Upper lobe of right lung (tissue), 1 donor: ENCODE results near the gene SNED1. TPM values are rescaled to one million over a fixed set of nuclear protein-coding genes. Genes with fewer than 3 reads are reported as not detected.

Experiments used
- ATAC-seq: fragments of 200-7000 bp; cut with Tn5 transposase; one replicate; pipeline ENCODE4 v1.9.1; 2020; ENCODE audit warnings: mild to moderate bottlenecking, moderate library complexity
- DNase-seq: peaks from one replicate; pipeline ENCODE4 v3.0.0-alpha.2; 2020
- H3K27ac ChIP-seq: fragments of 200-600 bp; one replicate; pipeline ENCODE4 v1.8.0; 2022
- H3K27me3 ChIP-seq: fragments of 200-600 bp; one replicate; pipeline ENCODE4 v1.8.0; 2022; ENCODE audit warnings: mild to moderate bottlenecking
- H3K36me3 ChIP-seq: fragments of 200-600 bp; one replicate; pipeline ENCODE4 v1.8.0; 2022
- H3K4me1 ChIP-seq: fragments of 200-600 bp; one replicate; pipeline ENCODE4 v1.8.0; 2022
- H3K4me3 ChIP-seq: fragments of 200-600 bp; one replicate; pipeline ENCODE4 v1.8.0; 2022; ENCODE audit warnings: mild to moderate bottlenecking
- H3K9me3 ChIP-seq: fragments of 200-600 bp; one replicate; pipeline ENCODE4 v1.8.0; 2022
- intact Hi-C: fragments of 100-400 bp; cut with DNase I; formaldehyde crosslinking; loops from one replicate; pipeline ENCODE4 v1.11.0; 2022
- total RNA-seq: library from RNA; stranded (reverse); fragmentation: NEBNext Ultra II Directional; extraction: Animal tissue kit (Norgen Biotek cat#: 25700); gene quantifications from one replicate; pipeline ENCODE4 v1.2.1, GENCODE V29; 2021
- TF ChIP-seq, protein P1 (sequence below): fragments of 200-600 bp; IDR thresholded peaks from one replicate; pipeline ENCODE4 v1.8.0; 2022; ENCODE audit warnings: antibody characterized with exemption
- donor health status: DM: no; HTN: yes; CAD: no; lungs with severe emphysema.

The SNED1 gene
- total RNA-seq, 1 donor from 2014 or later = 38.4 TPM

DNA sequence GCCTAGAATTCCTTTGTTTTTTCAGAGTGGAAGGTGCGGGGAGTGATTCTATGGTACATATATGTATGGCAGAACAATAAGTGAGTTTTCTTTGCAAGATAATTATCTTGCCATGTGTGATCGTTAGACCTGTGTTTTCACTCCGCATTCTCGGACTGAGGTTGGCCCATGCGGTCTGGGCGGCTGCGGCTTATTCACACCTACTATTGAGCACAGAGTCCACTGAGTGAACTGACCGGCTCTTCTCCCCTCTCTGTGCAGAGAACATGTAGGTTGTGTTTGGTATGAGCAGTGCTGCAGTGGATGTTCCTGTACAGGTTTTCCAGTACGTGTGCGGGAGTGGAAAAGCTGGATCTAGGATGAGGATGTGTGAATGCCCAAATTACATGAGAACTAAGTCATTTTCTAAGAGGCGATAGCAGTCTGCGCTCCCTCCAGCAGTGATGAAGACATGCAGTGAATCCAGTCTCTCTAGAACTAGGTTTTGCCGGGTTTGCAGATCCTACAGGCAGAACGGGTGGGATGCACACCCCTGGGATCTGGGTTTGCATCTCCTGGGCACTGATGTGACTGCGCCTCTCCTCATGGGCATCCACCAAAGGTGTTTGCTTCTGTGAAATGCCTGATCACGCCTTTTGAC lies 76.6 kb downstream of the SNED1 start:
- H3K27ac ChIP-seq = no peak overlapping the region
- ATAC-seq (no peak), DNase-seq (no peak)
- no peak overlapping the region for H3K4me3 ChIP-seq
- H3K27me3 ChIP-seq = no peaks in the 10 kb centered on the region
- no peaks in the 10 kb centered on the region for H3K4me1 ChIP-seq
- H3K36me3 ChIP-seq = peaks cover 42% of the 10 kb centered on the region
- TF ChIP-seq, protein P1, sequence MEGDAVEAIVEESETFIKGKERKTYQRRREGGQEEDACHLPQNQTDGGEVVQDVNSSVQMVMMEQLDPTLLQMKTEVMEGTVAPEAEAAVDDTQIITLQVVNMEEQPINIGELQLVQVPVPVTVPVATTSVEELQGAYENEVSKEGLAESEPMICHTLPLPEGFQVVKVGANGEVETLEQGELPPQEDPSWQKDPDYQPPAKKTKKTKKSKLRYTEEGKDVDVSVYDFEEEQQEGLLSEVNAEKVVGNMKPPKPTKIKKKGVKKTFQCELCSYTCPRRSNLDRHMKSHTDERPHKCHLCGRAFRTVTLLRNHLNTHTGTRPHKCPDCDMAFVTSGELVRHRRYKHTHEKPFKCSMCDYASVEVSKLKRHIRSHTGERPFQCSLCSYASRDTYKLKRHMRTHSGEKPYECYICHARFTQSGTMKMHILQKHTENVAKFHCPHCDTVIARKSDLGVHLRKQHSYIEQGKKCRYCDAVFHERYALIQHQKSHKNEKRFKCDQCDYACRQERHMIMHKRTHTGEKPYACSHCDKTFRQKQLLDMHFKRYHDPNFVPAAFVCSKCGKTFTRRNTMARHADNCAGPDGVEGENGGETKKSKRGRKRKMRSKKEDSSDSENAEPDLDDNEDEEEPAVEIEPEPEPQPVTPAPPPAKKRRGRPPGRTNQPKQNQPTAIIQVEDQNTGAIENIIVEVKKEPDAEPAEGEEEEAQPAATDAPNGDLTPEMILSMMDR = no peak
- no peaks in the 10 kb centered on the region for H3K9me3 ChIP-seq
- intact Hi-C loops = no loop called here

DNA sequence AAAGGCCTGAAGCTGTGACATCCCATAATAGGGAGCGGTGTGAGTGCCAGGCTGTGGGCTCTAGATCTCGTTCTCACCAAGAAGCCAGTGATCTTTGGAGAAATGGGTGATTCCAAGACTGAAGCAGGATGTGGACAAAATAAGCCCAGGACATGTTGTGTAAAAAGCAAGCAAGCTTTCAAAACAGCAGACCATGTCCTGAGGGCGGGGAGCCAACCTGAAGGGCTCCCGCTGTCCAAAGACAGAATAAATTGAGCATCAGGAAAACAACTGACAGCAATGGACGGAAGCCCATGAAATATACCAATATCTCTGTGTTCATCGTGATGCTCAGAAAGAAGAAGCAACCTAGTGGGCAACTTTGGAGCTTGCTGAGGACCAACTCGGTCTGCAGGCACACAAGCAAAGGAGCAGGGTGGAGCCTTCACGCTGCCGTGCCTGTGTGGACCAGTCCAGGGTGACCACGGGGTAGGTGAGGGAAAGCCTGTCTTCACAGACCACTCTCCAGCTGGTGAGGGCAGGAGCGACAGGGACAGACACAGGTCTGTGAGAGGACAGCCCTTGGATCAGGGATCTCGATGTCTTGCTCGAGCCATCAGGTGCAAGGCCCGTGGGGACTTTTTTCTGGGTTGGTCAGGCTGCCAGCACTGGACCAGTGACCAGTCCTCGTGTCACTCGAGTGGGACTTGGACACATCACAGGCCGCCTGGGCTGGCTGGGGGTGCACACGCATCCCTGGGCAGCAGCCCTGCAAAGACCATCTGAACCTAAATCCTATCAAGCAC lies 82.2 kb downstream of the SNED1 start:
- intact Hi-C loops = no loop called here
- no peak for DNase-seq

DNA sequence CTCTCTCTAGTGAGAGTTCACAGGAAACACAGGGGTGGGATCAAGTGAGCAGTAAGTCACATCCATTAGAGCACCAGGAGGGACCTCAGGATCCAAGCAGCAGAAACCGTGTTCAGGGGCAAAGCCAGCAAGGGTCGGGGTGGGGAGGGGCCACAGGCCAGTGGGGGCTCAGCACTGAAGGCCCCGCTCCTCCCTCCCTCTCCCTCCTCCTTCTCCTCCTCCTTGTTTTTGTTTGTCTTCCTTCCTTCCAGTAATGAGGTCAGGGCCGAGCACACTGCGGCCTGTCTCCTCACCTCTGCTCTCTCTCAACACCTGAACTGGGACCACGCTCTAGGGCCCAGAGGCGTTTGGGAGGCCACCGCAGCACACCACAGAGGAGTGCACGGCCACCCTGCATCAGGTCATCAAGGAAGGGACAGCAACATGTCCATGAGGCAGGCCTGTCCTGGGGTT lies 82.8 kb downstream of the SNED1 start:
- H3K27ac ChIP-seq = no peak overlapping the region
- ATAC-seq = peak; percentile 38
- H3K4me3 ChIP-seq = no peak overlapping the region

More for the DNA sequence above, 82.2 kb downstream of the SNED1 start:
- peak; percentile 28 for ATAC-seq
- H3K27ac ChIP-seq = no peak overlapping the region
- peaks cover 6% of the 10 kb centered on the region for H3K36me3 ChIP-seq
- peaks cover 8% of the 10 kb centered on the region for H3K4me1 ChIP-seq
- no peaks in the 10 kb centered on the region for H3K9me3 ChIP-seq
- H3K4me3 ChIP-seq = no peak overlapping the region
- TF ChIP-seq, protein P1 = no peak
- H3K27me3 ChIP-seq = no peaks in the 10 kb centered on the region

DNA sequence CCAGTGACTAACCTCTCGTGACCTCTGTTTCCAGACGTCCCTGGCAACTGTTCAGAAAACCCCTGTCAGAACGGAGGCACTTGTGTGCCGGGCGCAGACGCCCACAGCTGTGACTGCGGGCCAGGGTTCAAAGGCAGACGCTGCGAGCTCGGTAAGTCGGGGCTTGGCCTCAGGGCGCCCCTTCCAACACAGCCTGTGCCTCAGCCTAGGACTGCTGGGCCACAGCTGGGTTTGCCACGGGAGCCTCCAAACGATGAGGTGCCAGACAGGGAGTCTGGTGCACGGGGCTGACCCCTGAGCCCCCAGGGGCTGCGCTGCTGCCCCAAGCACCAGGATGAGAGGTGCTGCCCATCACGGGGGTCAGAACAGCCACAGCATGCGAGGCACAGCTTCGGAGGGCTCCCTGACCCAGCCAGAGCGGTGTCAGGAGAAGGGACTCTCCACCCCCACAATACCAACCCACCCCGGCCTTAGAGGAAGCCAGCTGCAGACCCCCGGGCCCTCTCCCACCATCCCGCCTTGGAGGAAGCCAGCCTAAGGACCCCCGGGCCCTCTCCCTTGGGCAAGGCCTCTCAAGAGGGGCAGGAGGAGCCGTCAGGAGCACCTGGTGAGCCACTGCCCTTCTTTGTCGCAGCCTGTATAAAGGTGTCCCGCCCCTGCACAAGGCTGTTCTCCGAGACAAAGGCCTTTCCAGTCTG lies 83.4 kb downstream of the SNED1 start:
- intact Hi-C loops = no loop called here
- H3K4me1 ChIP-seq = peaks cover 8% of the 10 kb centered on the region
- DNase-seq = no peak
- no peak overlapping the region for H3K27ac ChIP-seq
- H3K9me3 ChIP-seq = no peaks in the 10 kb centered on the region
- peaks cover 11% of the 10 kb centered on the region for H3K36me3 ChIP-seq
- H3K27me3 ChIP-seq = no peaks in the 10 kb centered on the region
- H3K4me3 ChIP-seq = no peak overlapping the region
- TF ChIP-seq, protein P1 = no peak
- ATAC-seq = peak; percentile 9

More for the DNA sequence above, 82.8 kb downstream of the SNED1 start:
- intact Hi-C loops = no loop called here
- Histone ChIP-seq H3K36me3 (peaks cover 6% of the 10 kb centered on the region), H3K9me3 (no peaks in the 10 kb centered on the region), H3K4me1 (peaks cover 8% of the 10 kb centered on the region), H3K27me3 (no peaks in the 10 kb centered on the region)
- TF ChIP-seq, protein P1 = no peak
- DNase-seq = no peak

DNA sequence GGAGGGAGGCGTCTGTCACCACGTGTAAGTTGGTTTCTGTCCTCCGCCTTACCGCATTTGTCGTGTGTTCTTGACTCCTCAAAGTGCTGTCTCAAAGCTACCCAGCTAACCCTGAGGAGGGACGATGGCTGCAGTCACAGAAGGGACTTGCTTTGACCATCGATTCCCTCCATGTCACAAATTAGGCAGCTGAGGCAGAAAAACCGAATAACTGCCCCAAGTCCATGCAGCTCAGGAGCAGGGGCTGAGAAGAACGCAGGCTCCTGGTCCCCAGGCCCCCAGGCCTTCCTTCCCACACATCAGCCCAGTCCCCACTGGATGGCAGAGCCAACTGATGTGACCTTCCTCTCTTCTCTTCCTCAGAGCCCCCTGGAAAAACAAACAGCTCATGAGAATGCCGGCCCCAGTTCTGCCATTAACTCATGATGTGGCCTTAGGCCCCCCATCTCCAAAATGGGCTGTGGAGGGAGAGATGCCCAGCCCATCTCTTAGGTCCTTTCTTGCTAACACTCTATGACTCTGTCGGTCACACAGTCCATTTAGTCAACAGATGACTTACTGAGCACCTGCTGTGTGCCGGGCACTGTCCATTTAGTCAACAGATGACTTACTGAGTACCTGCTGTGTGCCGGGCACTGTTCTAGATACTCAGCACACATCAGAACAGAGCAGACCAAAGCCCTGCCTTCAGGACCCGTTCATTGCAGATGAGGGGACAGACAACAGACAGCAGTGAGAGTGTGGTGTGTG lies 84.1 kb downstream of the SNED1 start:
- H3K27ac ChIP-seq = no peak overlapping the region
- no peak overlapping the region for H3K4me3 ChIP-seq
- TF ChIP-seq, protein P1 = no peak
- DNase-seq (no peak), ATAC-seq (peak; percentile 4)
- no peaks in the 10 kb centered on the region for H3K9me3 ChIP-seq
- no peaks in the 10 kb centered on the region for H3K27me3 ChIP-seq
- H3K36me3 ChIP-seq = peaks cover 19% of the 10 kb centered on the region
- peaks cover 8% of the 10 kb centered on the region for H3K4me1 ChIP-seq
- intact Hi-C loops = no loop called here
